ENCODE results near the gene MYO9A.
A peak's percentile ranks its signal among the peaks of the same experiment; 100 is the strongest.

Gene MYO9A

GRCh38 chr15:71804695-71805470 lies 313.1 kb downstream of the MYO9A start:
- H3K79me2 ChIP-seq (ENCODE audit: control insufficient read depth, insufficient read depth, low read length, poor library complexity), result no peaks in the 10 kb centered on the region

GRCh38 chr15:71804226-71804625 lies 313.7 kb downstream of the MYO9A start:
- DNase-seq, result no peak
- no CpG with 5 or more reads among the region's 5 CpGs for WGBS (ENCODE audit: extremely low coverage, insufficient coverage, insufficient read length)
- H3K79me1 ChIP-seq (ENCODE audit: low read length), result no peaks in the 10 kb centered on the region

More at GRCh38 chr15:71804695-71805470, 313.1 kb downstream of the MYO9A start:
- H4K91ac ChIP-seq (ENCODE audit: low read depth, low read length), result no peak overlapping the region
- no peak overlapping the region for H4K12ac ChIP-seq (ENCODE audit: low read depth, low read length)
- no peaks in the 10 kb centered on the region for H3K36me3 ChIP-seq (ENCODE audit: control insufficient read depth in 1 of 2, insufficient read depth in 2 of 2, low read length in 2 of 2)
- no peak overlapping the region for H3K23ac ChIP-seq (ENCODE audit: low read length)
- peak in 1 of 2 donors; percentile 60 for DNase-seq
- no peak overlapping the region for H4K8ac ChIP-seq (ENCODE audit: low read depth, low read length)
- no peak overlapping the region for H3K4ac ChIP-seq (ENCODE audit: low read depth, low read length)
- no peak overlapping the region for H2BK12ac ChIP-seq (ENCODE audit: low read length)
- H2BK120ac ChIP-seq (ENCODE audit: insufficient read depth, low read length, poor library complexity), result no peak overlapping the region
- no CpG with 5 or more reads among the region's 6 CpGs for WGBS (ENCODE audit: extremely low coverage, insufficient coverage, insufficient read length)
- H3K4me3 ChIP-seq (ENCODE audit: low read depth, low read length), result no peak overlapping the region
- no peaks in the 10 kb centered on the region for H3K9me3 ChIP-seq (ENCODE audit: insufficient read depth, low read depth, low read length)
- peaks cover 17 to 19% of the 10 kb centered on the region in 2 experiments for H3K4me1 ChIP-seq (ENCODE audit: control insufficient read depth in 1 of 2, insufficient read depth in 2 of 2, low read length in 2 of 2)
- no peak overlapping the region for H2BK5ac ChIP-seq (ENCODE audit: low read depth, low read length, poor library complexity)
- no peak overlapping the region for H3K27ac ChIP-seq (ENCODE audit: low read depth, low read length)
- H3K27me3 ChIP-seq (ENCODE audit: insufficient read depth, low read length), result no peaks in the 10 kb centered on the region
- H3K79me1 ChIP-seq (ENCODE audit: low read length), result no peaks in the 10 kb centered on the region
- H3K4me2 ChIP-seq (ENCODE audit: low read length), result no peak overlapping the region
- no peak overlapping the region for H2AFZ ChIP-seq (ENCODE audit: insufficient read depth, low read length, poor library complexity)
- H2AK5ac ChIP-seq (ENCODE audit: low read length), result no peak overlapping the region
- H3K14ac ChIP-seq (ENCODE audit: low read length), result no peak overlapping the region
- H3K9ac ChIP-seq (ENCODE audit: low read length), result no peak overlapping the region
- no peak overlapping the region for H3K18ac ChIP-seq (ENCODE audit: low read length)

GRCh38 chr15:71802770-71803169 lies 315.2 kb downstream of the MYO9A start:
- no peak overlapping the region for H3K14ac ChIP-seq (ENCODE audit: low read length)
- H3K4ac ChIP-seq (ENCODE audit: low read depth, low read length), result no peak overlapping the region
- H3K79me1 ChIP-seq (ENCODE audit: low read length), result no peaks in the 10 kb centered on the region
- H3K79me2 ChIP-seq (ENCODE audit: control insufficient read depth, insufficient read depth, low read length, poor library complexity), result no peaks in the 10 kb centered on the region
- H3K4me2 ChIP-seq (ENCODE audit: low read length), result no peak overlapping the region
- no peak overlapping the region for H2AFZ ChIP-seq (ENCODE audit: insufficient read depth, low read length, poor library complexity)
- H4K91ac ChIP-seq (ENCODE audit: low read depth, low read length), result no peak overlapping the region
- H2AK5ac ChIP-seq (ENCODE audit: low read length), result no peak overlapping the region
- H2BK5ac ChIP-seq (ENCODE audit: low read depth, low read length, poor library complexity), result no peak overlapping the region
- H3K23ac ChIP-seq (ENCODE audit: low read length), result no peak overlapping the region
- H3K9me3 ChIP-seq (ENCODE audit: insufficient read depth, low read depth, low read length), result no peaks in the 10 kb centered on the region
- H3K4me3 ChIP-seq (ENCODE audit: low read depth, low read length), result no peak overlapping the region
- no peak overlapping the region for H3K18ac ChIP-seq (ENCODE audit: low read length)
- H2BK120ac ChIP-seq (ENCODE audit: insufficient read depth, low read length, poor library complexity), result no peak overlapping the region
- no peak overlapping the region for H2BK12ac ChIP-seq (ENCODE audit: low read length)
- no peaks in the 10 kb centered on the region for H3K36me3 ChIP-seq (ENCODE audit: control insufficient read depth in 1 of 2, insufficient read depth in 2 of 2, low read length in 2 of 2)
- H3K4me1 ChIP-seq (ENCODE audit: control insufficient read depth in 1 of 2, insufficient read depth in 2 of 2, low read length in 2 of 2), result peaks cover 15 to 16% of the 10 kb centered on the region in 2 experiments
- no peak overlapping the region for H3K27ac ChIP-seq (ENCODE audit: low read depth, low read length)
- no peak overlapping the region for H4K8ac ChIP-seq (ENCODE audit: low read depth, low read length)
- no peak overlapping the region for H3K9ac ChIP-seq (ENCODE audit: low read length)
- peak in 1 of 2 donors; percentile 56 for DNase-seq
- no peak overlapping the region for H4K12ac ChIP-seq (ENCODE audit: low read depth, low read length)
- no peaks in the 10 kb centered on the region for H3K27me3 ChIP-seq (ENCODE audit: insufficient read depth, low read length)
- no CpG with 5 or more reads among the region's 21 CpGs for WGBS (ENCODE audit: extremely low coverage, insufficient coverage, insufficient read length)

More at GRCh38 chr15:71804226-71804625, 313.7 kb downstream of the MYO9A start:
- peaks cover 17 to 19% of the 10 kb centered on the region in 2 experiments for H3K4me1 ChIP-seq (ENCODE audit: control insufficient read depth in 1 of 2, insufficient read depth in 2 of 2, low read length in 2 of 2)
- no peak overlapping the region for H2BK120ac ChIP-seq (ENCODE audit: insufficient read depth, low read length, poor library complexity)
- H3K27me3 ChIP-seq (ENCODE audit: insufficient read depth, low read length), result no peaks in the 10 kb centered on the region
- no peak overlapping the region for H3K14ac ChIP-seq (ENCODE audit: low read length)
- H3K23ac ChIP-seq (ENCODE audit: low read length), result no peak overlapping the region
- no peak overlapping the region for H3K18ac ChIP-seq (ENCODE audit: low read length)
- H2BK12ac ChIP-seq (ENCODE audit: low read length), result no peak overlapping the region
- H2BK5ac ChIP-seq (ENCODE audit: low read depth, low read length, poor library complexity), result no peak overlapping the region
- H3K9me3 ChIP-seq (ENCODE audit: insufficient read depth, low read depth, low read length), result no peaks in the 10 kb centered on the region
- no peak overlapping the region for H3K4me3 ChIP-seq (ENCODE audit: low read depth, low read length)
- H4K12ac ChIP-seq (ENCODE audit: low read depth, low read length), result no peak overlapping the region
- no peak overlapping the region for H3K4ac ChIP-seq (ENCODE audit: low read depth, low read length)
- no peaks in the 10 kb centered on the region for H3K79me2 ChIP-seq (ENCODE audit: control insufficient read depth, insufficient read depth, low read length, poor library complexity)
- no peaks in the 10 kb centered on the region for H3K36me3 ChIP-seq (ENCODE audit: control insufficient read depth in 1 of 2, insufficient read depth in 2 of 2, low read length in 2 of 2)
- H3K4me2 ChIP-seq (ENCODE audit: low read length), result no peak overlapping the region
- no peak overlapping the region for H3K9ac ChIP-seq (ENCODE audit: low read length)
- H2AK5ac ChIP-seq (ENCODE audit: low read length), result no peak overlapping the region
- no peak overlapping the region for H2AFZ ChIP-seq (ENCODE audit: insufficient read depth, low read length, poor library complexity)
- H4K8ac ChIP-seq (ENCODE audit: low read depth, low read length), result no peak overlapping the region
- H4K91ac ChIP-seq (ENCODE audit: low read depth, low read length), result no peak overlapping the region
- H3K27ac ChIP-seq (ENCODE audit: low read depth, low read length), result no peak overlapping the region

GRCh38 chr15:71801935-71802655 lies 315.9 kb downstream of the MYO9A start:
- no peak overlapping the region for H2BK12ac ChIP-seq (ENCODE audit: low read length)
- no peaks in the 10 kb centered on the region for H3K9me3 ChIP-seq (ENCODE audit: insufficient read depth, low read depth, low read length)
- H3K79me1 ChIP-seq (ENCODE audit: low read length), result no peaks in the 10 kb centered on the region
- no peak overlapping the region for H2BK120ac ChIP-seq (ENCODE audit: insufficient read depth, low read length, poor library complexity)
- no peak overlapping the region for H4K12ac ChIP-seq (ENCODE audit: low read depth, low read length)
- H3K18ac ChIP-seq (ENCODE audit: low read length), result no peak overlapping the region
- no peak overlapping the region for H3K23ac ChIP-seq (ENCODE audit: low read length)
- H3K27me3 ChIP-seq (ENCODE audit: insufficient read depth, low read length), result no peaks in the 10 kb centered on the region
- H3K4me1 ChIP-seq (ENCODE audit: control insufficient read depth in 1 of 2, insufficient read depth in 2 of 2, low read length in 2 of 2), result peaks cover 10 to 11% of the 10 kb centered on the region in 2 experiments
- H2AFZ ChIP-seq (ENCODE audit: insufficient read depth, low read length, poor library complexity), result no peak overlapping the region
- no peak overlapping the region for H3K4ac ChIP-seq (ENCODE audit: low read depth, low read length)
- H3K9ac ChIP-seq (ENCODE audit: low read length), result no peak overlapping the region
- no peak overlapping the region for H4K8ac ChIP-seq (ENCODE audit: low read depth, low read length)
- no peaks in the 10 kb centered on the region for H3K36me3 ChIP-seq (ENCODE audit: control insufficient read depth in 1 of 2, insufficient read depth in 2 of 2, low read length in 2 of 2)
- no peak overlapping the region for H4K91ac ChIP-seq (ENCODE audit: low read depth, low read length)
- no peaks in the 10 kb centered on the region for H3K79me2 ChIP-seq (ENCODE audit: control insufficient read depth, insufficient read depth, low read length, poor library complexity)
- no peak overlapping the region for H3K27ac ChIP-seq (ENCODE audit: low read depth, low read length)
- H2AK5ac ChIP-seq (ENCODE audit: low read length), result no peak overlapping the region
- no peak overlapping the region for H2BK5ac ChIP-seq (ENCODE audit: low read depth, low read length, poor library complexity)
- no peak overlapping the region for H3K4me2 ChIP-seq (ENCODE audit: low read length)
- H3K4me3 ChIP-seq (ENCODE audit: low read depth, low read length), result no peak overlapping the region
- no peak for DNase-seq
- H3K14ac ChIP-seq (ENCODE audit: low read length), result no peak overlapping the region
- whole genome bisulfite sequencing (ENCODE audit: extremely low coverage, insufficient coverage, insufficient read length), result no CpG with 5 or more reads among the region's 24 CpGs
